Esophagus (tissue), 2 donors: Measurements from ENCODE around the gene GIT2. TPM values are rescaled to one million over a fixed set of nuclear protein-coding genes. Genes with fewer than 3 reads are reported as not detected.
A peak's percentile ranks its signal among the peaks of the same experiment; 100 is the strongest.

Source experiments
- H3K27ac ChIP-seq, 2 donors: one replicate each; pipeline ENCODE4 v1.5.1; 2013; ENCODE audit warnings: low read depth in 2 of 2, mild to moderate bottlenecking in 2 of 2, inconsistent platforms in 1 of 2, low read length in 1 of 2, moderate library complexity in 1 of 2
- H3K27me3 ChIP-seq, 2 donors: one replicate each; pipeline ENCODE4 v1.6.1; 2013; ENCODE audit warnings: low read length in 2 of 2, control low read depth in 1 of 2, mild to moderate bottlenecking in 1 of 2; ENCODE audit not compliant: insufficient read depth in 2 of 2, control insufficient read depth in 1 of 2
- H3K36me3 ChIP-seq, 2 donors: one replicate each; pipeline ENCODE4 v1.6.1; 2013; ENCODE audit warnings: low read length in 1 of 2; ENCODE audit not compliant: control insufficient read depth in 2 of 2, insufficient read depth in 2 of 2
- H3K4me1 ChIP-seq, 2 donors: one replicate each; pipeline ENCODE4 v1.6.1; 2013; ENCODE audit warnings: low read length in 1 of 2; ENCODE audit not compliant: control insufficient read depth in 2 of 2, insufficient read depth in 2 of 2
- H3K4me3 ChIP-seq, 2 donors: one replicate each; pipeline ENCODE4 v1.5.1; 2013; ENCODE audit warnings: low read length in 2 of 2, mild to moderate bottlenecking in 2 of 2, low read depth in 1 of 2, moderate library complexity in 1 of 2
- H3K9me3 ChIP-seq, 2 donors: one replicate each; pipeline ENCODE4 v1.6.1; 2013; ENCODE audit warnings: mild to moderate bottlenecking in 2 of 2, low read depth in 1 of 2, low read length in 1 of 2, moderate library complexity in 1 of 2; ENCODE audit not compliant: control insufficient read depth in 2 of 2, insufficient read depth in 1 of 2
- WGBS, 2 donors: extraction: QIAGEN DNeasy Blood & Tissue Kit; methylation state at CpG; one replicate each; pipeline ENCODE4 v1.1.7; 2013; 5-methylcytosine and 5-hydroxymethylcytosine counted together
- polyA plus RNA-seq, 2 donors: library from polyadenylated mRNA; stranded (reverse); fragments of 200-250 nt; gene quantifications; one replicate each; pipeline ENCODE4 v1.2.3, GENCODE V29; 2013
- donor health status: healthy with polysubstance abuse.
- donor health status: Bipolar disorder and iron deficiency.

Gene GIT2
- polyA plus RNA-seq, 2 donors, result 7.4 to 10.6 TPM

- 12% methylated on average over 9 of the region's 9 CpGs for WGBS, 2 donors
- Histone ChIP-seq H3K4me1 (peaks cover 0 to 12% of the 10 kb centered on the region in 2 donors), H3K9me3 (no peaks in the 10 kb centered on the region)
Measured at GRCh38 chr12:109880938-109881337, 115.2 kb downstream of the GIT2 start.

GRCh38 chr12:109880043-109880931, 115.9 kb downstream of the GIT2 start, which contains the start of gene GLTP:
TSS of gene GLTP (minus strand) at chr12:109880541. CDS start at chr12:109880374, 167 bp downstream.
- Histone ChIP-seq H3K27me3 (no peaks in the 10 kb centered on the region), H3K4me1 (peaks cover 0 to 12% of the 10 kb centered on the region in 2 donors), H3K9me3 (no peaks in the 10 kb centered on the region), H3K36me3 (no peaks in the 10 kb centered on the region), H3K4me3 (peak within 1 kb of the TSS; percentile 89 to 96), H3K27ac (peak within 1 kb of the TSS; percentile 90 to 96)
- WGBS, 2 donors, result 0 to 1% methylated on average over 66 to 92 of the region's 92 CpGs

More at GRCh38 chr12:109880938-109881337, 115.2 kb downstream of the GIT2 start:
- peak overlapping the region; percentile 45 to 96 for H3K4me3 ChIP-seq
- H3K36me3 ChIP-seq, result no peaks in the 10 kb centered on the region
- peak overlapping the region; percentile 88 to 96 for H3K27ac ChIP-seq
- H3K27me3 ChIP-seq, result no peaks in the 10 kb centered on the region

Other genes starting within 250 kb of the GIT2 start
- gene TRPV4, start 163.0 kb downstream of the GIT2 start, polyA plus RNA-seq, result 10 to 100 TPM in 1 of 2 donors, 1 to 10 TPM in 1; 6.7 to 10.7 TPM
- gene GLTP, start 115.8 kb downstream of the GIT2 start, polyA plus RNA-seq, result 100 to 1,000 TPM; 270 to 383 TPM
- 10 to 100 TPM; 14.1 to 17.4 TPM for gene TCHP, start 96.1 kb downstream of the GIT2 start, polyA plus RNA-seq
- 10 to 100 TPM; 20.0 to 25.4 TPM for gene ANKRD13A, start 3.1 kb upstream of the GIT2 start, polyA plus RNA-seq
- 1 to 10 TPM; 4.1 to 4.9 TPM for gene C12orf76, start 52.2 kb upstream of the GIT2 start, polyA plus RNA-seq
- gene IFT81, start 128.0 kb upstream of the GIT2 start, polyA plus RNA-seq, result 1 to 10 TPM; 1.9 to 3.5 TPM